SU-DHL-6 (cell line): ENCODE results near the gene PARD6A.

Source experiments
- H2AFZ ChIP-seq: fragments of 200-600 bp; sonication (generic); 2 replicates; pipeline ENCODE4 v1.6.1; 2014; ENCODE audit warnings: low read depth, mild to moderate bottlenecking, moderate library complexity, mixed read lengths, antibody characterized with exemption, low read length; ENCODE audit not compliant: severe bottlenecking
- H3F3A ChIP-seq: fragments of 200-600 bp; shearing (Covaris generic); 2 replicates; pipeline ENCODE4 v1.6.0; 2016; ENCODE audit warnings: antibody characterized with exemption, mild to moderate bottlenecking; ENCODE audit not compliant: insufficient read depth
- H3K27ac ChIP-seq: fragments of 200-600 bp; sonication (generic); 2 replicates; pipeline ENCODE4 v1.5.1; 2016; ENCODE audit warnings: low read depth, mild to moderate bottlenecking, low read length, moderate library complexity, mixed read lengths
- H3K27me3 ChIP-seq: fragments of 200-600 bp; sonication (generic), shearing (Covaris generic); 2 replicates; pipeline ENCODE4 v1.6.0; 2014; ENCODE audit warnings: mild to moderate bottlenecking, low read length
- H3K36me3 ChIP-seq: fragments of 200-600 bp; sonication (generic); 2 replicates; pipeline ENCODE4 v1.6.1; 2014; ENCODE audit warnings: mild to moderate bottlenecking, low read length, mixed read lengths
- H3K4me2 ChIP-seq: fragments of 300-600, 200-600 bp; shearing (Covaris generic), sonication (generic); 2 replicates; pipeline ENCODE4 v1.6.0; 2014; ENCODE audit warnings: low read length, low read depth, mild to moderate bottlenecking; ENCODE audit not compliant: poor library complexity, severe bottlenecking
- H3K4me3 ChIP-seq: fragments of 200-600 bp; sonication (generic); 2 replicates; pipeline ENCODE4 v1.5.1; 2014; ENCODE audit warnings: antibody characterized with exemption, low read length, mild to moderate bottlenecking, mixed read lengths; ENCODE audit not compliant: insufficient read depth, poor library complexity, severe bottlenecking
- H3K79me2 ChIP-seq: fragments of 200-600 bp; sonication (generic); 2 replicates; pipeline ENCODE4 v1.6.1; 2014; ENCODE audit warnings: mild to moderate bottlenecking, low read length, moderate library complexity; ENCODE audit not compliant: insufficient read depth
- H3K9ac ChIP-seq: fragments of 200-600 bp; sonication (generic); 2 replicates; pipeline ENCODE4 v1.7.0; 2014; ENCODE audit warnings: mild to moderate bottlenecking, low read length
- H3K9me2 ChIP-seq: fragments of 200-600 bp; sonication (generic); replicated peaks from 2 replicates; pipeline ENCODE4 v1.6.1; 2014; ENCODE audit warnings: low read length; ENCODE audit not compliant: insufficient read depth
- H3K9me3 ChIP-seq: fragments of 200-600 bp; sonication (generic); 2 replicates; pipeline ENCODE4 v1.6.1; 2014; ENCODE audit warnings: low read length, mixed read lengths; ENCODE audit not compliant: insufficient read depth
- H4K20me1 ChIP-seq: fragments of 200-600 bp; sonication (generic); 2 replicates; pipeline ENCODE4 v1.6.1; 2014; ENCODE audit warnings: low read depth, mild to moderate bottlenecking, antibody characterized with exemption, low read length, moderate library complexity, mixed read lengths
- EZH2phosphoT487 ChIP-seq: fragments of 200-600 bp; sonication (generic), shearing (Covaris generic); conservative IDR thresholded peaks from 2 replicates; pipeline ENCODE4 v1.6.1; 2018; ENCODE audit warnings: mild to moderate bottlenecking, antibody characterized with exemption, low read length, moderate library complexity, mixed read lengths
- TF ChIP-seq, protein P1 (sequence below): fragments of 200-600 bp; sonication (generic); IDR thresholded peaks from one replicate; pipeline ENCODE4 v1.5.1; 2017; ENCODE audit warnings: antibody characterized with exemption, mild to moderate bottlenecking, low read length, moderate library complexity; ENCODE audit not compliant: insufficient read depth, poor library complexity, severe bottlenecking

PARD6A gene

GRCh38 chr16:67709050-67709449 is 48.3 kb downstream of the PARD6A start:
- Histone ChIP-seq H3K79me2 (peaks cover 84% of the 10 kb centered on the region), H3K4me2 (no peak overlapping the region)
- TF ChIP-seq, protein P1, sequence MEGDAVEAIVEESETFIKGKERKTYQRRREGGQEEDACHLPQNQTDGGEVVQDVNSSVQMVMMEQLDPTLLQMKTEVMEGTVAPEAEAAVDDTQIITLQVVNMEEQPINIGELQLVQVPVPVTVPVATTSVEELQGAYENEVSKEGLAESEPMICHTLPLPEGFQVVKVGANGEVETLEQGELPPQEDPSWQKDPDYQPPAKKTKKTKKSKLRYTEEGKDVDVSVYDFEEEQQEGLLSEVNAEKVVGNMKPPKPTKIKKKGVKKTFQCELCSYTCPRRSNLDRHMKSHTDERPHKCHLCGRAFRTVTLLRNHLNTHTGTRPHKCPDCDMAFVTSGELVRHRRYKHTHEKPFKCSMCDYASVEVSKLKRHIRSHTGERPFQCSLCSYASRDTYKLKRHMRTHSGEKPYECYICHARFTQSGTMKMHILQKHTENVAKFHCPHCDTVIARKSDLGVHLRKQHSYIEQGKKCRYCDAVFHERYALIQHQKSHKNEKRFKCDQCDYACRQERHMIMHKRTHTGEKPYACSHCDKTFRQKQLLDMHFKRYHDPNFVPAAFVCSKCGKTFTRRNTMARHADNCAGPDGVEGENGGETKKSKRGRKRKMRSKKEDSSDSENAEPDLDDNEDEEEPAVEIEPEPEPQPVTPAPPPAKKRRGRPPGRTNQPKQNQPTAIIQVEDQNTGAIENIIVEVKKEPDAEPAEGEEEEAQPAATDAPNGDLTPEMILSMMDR = no peak
- no peak for TF ChIP-seq EZH2phosphoT487

GRCh38 chr16:67710607-67711006 is 49.8 kb downstream of the PARD6A start:
- Histone ChIP-seq H3K79me2 (peaks cover 86% of the 10 kb centered on the region), H3K27ac (no peak overlapping the region), H3K9ac (no peak overlapping the region), H3K36me3 (no peaks in the 10 kb centered on the region), H3K27me3 (no peaks in the 10 kb centered on the region), H3K4me3 (no peak overlapping the region), H3K9me3 (no peaks in the 10 kb centered on the region), H2AFZ (no peak overlapping the region), H3K4me2 (no peak overlapping the region), H3F3A (no peaks in the 10 kb centered on the region), H3K9me2 (no peaks in the 10 kb centered on the region), H4K20me1 (no peaks in the 10 kb centered on the region; the same call in 1 of the 2 replicates)
- TF ChIP-seq, protein P1 = no peak
- TF ChIP-seq EZH2phosphoT487 = no peak

More at GRCh38 chr16:67709050-67709449, 48.3 kb downstream of the PARD6A start:
- Histone ChIP-seq H2AFZ (no peak overlapping the region), H3K27me3 (no peaks in the 10 kb centered on the region), H3K9ac (no peak overlapping the region), H3K27ac (no peak overlapping the region), H3F3A (no peaks in the 10 kb centered on the region), H3K9me3 (no peaks in the 10 kb centered on the region), H3K36me3 (no peaks in the 10 kb centered on the region), H3K9me2 (no peaks in the 10 kb centered on the region), H3K4me3 (no peak overlapping the region), H4K20me1 (no peaks in the 10 kb centered on the region; the same call in 1 of the 2 replicates)
